Measurements from ENCODE around the gene ORM2. TPM values are rescaled to one million over a fixed set of nuclear protein-coding genes. Genes with fewer than 3 reads are reported as not detected.

The ORM2 gene
- total and polyA plus RNA-seq, 2 experiments from 2014 or later: 0.76 TPM

GRCh38 chr9:114355821-114356220 is 26.2 kb downstream of the ORM2 start:
- no peak for ATAC-seq

More at GRCh38 chr9:114355821-114356220, 26.2 kb downstream of the ORM2 start:
- Histone ChIP-seq H3K9me2 (ENCODE audit: insufficient read depth) (no peaks in the 10 kb centered on the region), H3K79me2 (replicated peaks; ENCODE audit: insufficient read depth) (no peaks in the 10 kb centered on the region), H3K4me1 (ENCODE audit: insufficient read depth) (no peaks in the 10 kb centered on the region), H3K27me3 (ENCODE audit: insufficient read depth) (no peaks in the 10 kb centered on the region), H3K4me3 (no peak overlapping the region), H3K27ac (ENCODE audit: low read depth) (no peak overlapping the region), H3K4me2 (no peak overlapping the region), H3K36me3 (ENCODE audit: insufficient read depth) (peaks cover 22% of the 10 kb centered on the region; the same call in 1 of the 2 replicates), H3F3A (replicated peaks; ENCODE audit: low read depth) (no peaks in the 10 kb centered on the region), H2AFZ (no peak overlapping the region), H4K20me1 (replicated peaks; ENCODE audit: insufficient read depth) (no peaks in the 10 kb centered on the region)
- no peaks in the 10 kb centered on the region for H3K9me3 Mint-ChIP-seq
- H3K27ac Mint-ChIP-seq: no peak overlapping the region
- DNase-seq (ENCODE audit: low spot score): no peak
- H3K4me1 Mint-ChIP-seq: no peaks in the 10 kb centered on the region
- TF ChIP-seq CTCF (conservative IDR thresholded peaks at IDR 0.05; ENCODE audit: low read depth in 2 of 2): no peak
- TF ChIP-seq ZNF331 (CRISPR knock-in tag; IDR thresholded peaks at IDR 0.05; ENCODE audit: low read depth): no peak
- TF ChIP-seq EZH2phosphoT487 (IDR thresholded peaks at IDR 0.05; ENCODE audit: unreplicated experiment): no peak
- no peak for TF ChIP-seq ETS1 (IDR thresholded peaks at IDR 0.05)
- no peak for TF ChIP-seq ZNF462 (CRISPR knock-in tag; IDR thresholded peaks at IDR 0.05)
- peaks cover 4% of the 10 kb centered on the region for H3K27me3 Mint-ChIP-seq (ENCODE audit: insufficient read depth, low read depth, poor library complexity)
- no peak overlapping the region for H3K4me3 Mint-ChIP-seq
- H3K36me3 Mint-ChIP-seq (ENCODE audit: low read depth): peaks cover 64% of the 10 kb centered on the region
